Vagina (tissue), 2 donors: ENCODE results near the gene NUP205.

Source experiments
- POLR2A ChIP-seq, 2 donors: fragments of 450-650 bp; IDR thresholded peaks; one replicate each; pipeline ENCODE4 v1.6.1; 2017; ENCODE audit warnings: antibody characterized with exemption in 2 of 2, mild to moderate bottlenecking in 2 of 2, moderate library complexity in 2 of 2
- POLR2AphosphoS5 ChIP-seq, 2 donors: sonication (generic); formaldehyde crosslinking; IDR thresholded peaks; one replicate each; pipeline ENCODE4 v1.9.0; 2017; ENCODE audit warnings: antibody characterized with exemption in 2 of 2, mild to moderate bottlenecking in 2 of 2, low read depth in 1 of 2; ENCODE audit not compliant: insufficient read depth in 1 of 2
- TF ChIP-seq, protein P1 (sequence below), 3 experiments: fragments of 450-650 bp in 2 of 3; fragments of 200-600 bp in 1 of 3; sonication (generic) in 1 of 3; IDR thresholded peaks; one replicate each; pipeline ENCODE4 v1.5.1; 2017 to 2019; ENCODE audit warnings: antibody characterized with exemption in 3 of 3, mild to moderate bottlenecking in 2 of 3, moderate library complexity in 2 of 3

DNA sequence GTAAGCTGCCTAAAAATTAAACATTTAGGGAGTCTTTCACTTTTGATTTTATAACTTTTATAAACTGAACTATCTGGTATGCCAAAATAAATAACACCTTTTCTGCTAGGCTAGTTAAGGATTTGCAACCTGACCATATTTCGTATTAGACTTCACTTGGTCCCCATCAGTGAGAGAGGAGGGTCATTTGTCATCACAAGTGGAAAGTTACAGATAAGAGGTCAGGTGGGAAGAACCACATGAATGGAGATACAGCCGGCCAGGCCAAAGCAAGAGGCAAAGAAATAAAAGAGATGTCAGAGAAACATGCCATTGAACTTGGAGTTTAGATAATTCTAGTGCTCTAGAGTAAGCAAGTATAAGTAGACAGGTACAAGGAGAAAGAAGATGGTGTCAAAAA is 60.1 kb downstream of the NUP205 start:
- TF ChIP-seq, protein P1, sequence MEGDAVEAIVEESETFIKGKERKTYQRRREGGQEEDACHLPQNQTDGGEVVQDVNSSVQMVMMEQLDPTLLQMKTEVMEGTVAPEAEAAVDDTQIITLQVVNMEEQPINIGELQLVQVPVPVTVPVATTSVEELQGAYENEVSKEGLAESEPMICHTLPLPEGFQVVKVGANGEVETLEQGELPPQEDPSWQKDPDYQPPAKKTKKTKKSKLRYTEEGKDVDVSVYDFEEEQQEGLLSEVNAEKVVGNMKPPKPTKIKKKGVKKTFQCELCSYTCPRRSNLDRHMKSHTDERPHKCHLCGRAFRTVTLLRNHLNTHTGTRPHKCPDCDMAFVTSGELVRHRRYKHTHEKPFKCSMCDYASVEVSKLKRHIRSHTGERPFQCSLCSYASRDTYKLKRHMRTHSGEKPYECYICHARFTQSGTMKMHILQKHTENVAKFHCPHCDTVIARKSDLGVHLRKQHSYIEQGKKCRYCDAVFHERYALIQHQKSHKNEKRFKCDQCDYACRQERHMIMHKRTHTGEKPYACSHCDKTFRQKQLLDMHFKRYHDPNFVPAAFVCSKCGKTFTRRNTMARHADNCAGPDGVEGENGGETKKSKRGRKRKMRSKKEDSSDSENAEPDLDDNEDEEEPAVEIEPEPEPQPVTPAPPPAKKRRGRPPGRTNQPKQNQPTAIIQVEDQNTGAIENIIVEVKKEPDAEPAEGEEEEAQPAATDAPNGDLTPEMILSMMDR (IDR thresholded peaks at IDR 0.05) = no peak
- TF ChIP-seq POLR2A (IDR thresholded peaks at IDR 0.05) (no peak), POLR2AphosphoS5 (IDR thresholded peaks at IDR 0.05; ENCODE audit: insufficient read depth in 1 of 2, low read depth in 1 of 2) (no peak)
